NB4 (cell line): ENCODE data around the gene ELAVL1.
"Not testable (repeated sequence)": the region's sequence is repeated elsewhere in the genome, so short reads cannot be mapped to it uniquely, and the experiment has no call there.

Experiments
- DNase-seq: peaks from one replicate; pipeline ENCODE4 v3.0.0; 2010; ENCODE audit warnings: low read depth
- H3K4me3 ChIP-seq: one replicate; pipeline ENCODE4 v1.5.1; 2011; ENCODE audit warnings: mild to moderate bottlenecking, low read depth, low read length, moderate library complexity
- MYC ChIP-seq: IDR thresholded peaks from 2 replicates; pipeline ENCODE4 v1.6.1; 2011; ENCODE audit warnings: low read depth, low read length
- POLR2A ChIP-seq: IDR thresholded peaks from 2 replicates; pipeline ENCODE4 v1.6.1; 2011; ENCODE audit warnings: mild to moderate bottlenecking; ENCODE audit not compliant: insufficient read length; ENCODE audit errors: extremely low read depth
- TF ChIP-seq, protein P1 (sequence below): IDR thresholded peaks from one replicate; pipeline ENCODE4 v1.5.1; 2012; ENCODE audit warnings: low read depth, low read length
- TF ChIP-seq, protein P2 (sequence below): IDR thresholded peaks from 2 replicates; pipeline ENCODE4 v1.6.1; 2011; ENCODE audit warnings: low read depth, low read length

Gene ELAVL1

DNA sequence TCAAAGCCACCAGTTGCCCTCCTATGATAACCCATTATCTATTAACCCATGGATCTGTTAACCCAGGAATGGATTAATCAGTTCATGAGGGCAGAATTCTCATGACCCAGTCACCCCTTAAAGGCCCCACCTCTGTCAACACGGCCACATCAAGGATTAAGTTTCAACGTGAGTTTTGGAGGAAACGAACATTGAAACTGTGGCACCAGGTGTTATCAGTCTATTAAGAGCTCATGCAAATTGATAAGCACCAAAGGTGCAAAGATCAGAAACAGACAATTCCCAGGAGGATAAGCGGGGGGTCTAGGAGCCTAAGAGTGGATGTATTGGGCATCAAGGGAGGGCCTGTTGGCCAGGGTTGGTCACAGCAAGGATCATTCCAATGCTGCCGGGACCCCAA lies 19.9 kb upstream of the ELAVL1 start:
- DNase-seq = no peak
- TF ChIP-seq, protein P1, sequence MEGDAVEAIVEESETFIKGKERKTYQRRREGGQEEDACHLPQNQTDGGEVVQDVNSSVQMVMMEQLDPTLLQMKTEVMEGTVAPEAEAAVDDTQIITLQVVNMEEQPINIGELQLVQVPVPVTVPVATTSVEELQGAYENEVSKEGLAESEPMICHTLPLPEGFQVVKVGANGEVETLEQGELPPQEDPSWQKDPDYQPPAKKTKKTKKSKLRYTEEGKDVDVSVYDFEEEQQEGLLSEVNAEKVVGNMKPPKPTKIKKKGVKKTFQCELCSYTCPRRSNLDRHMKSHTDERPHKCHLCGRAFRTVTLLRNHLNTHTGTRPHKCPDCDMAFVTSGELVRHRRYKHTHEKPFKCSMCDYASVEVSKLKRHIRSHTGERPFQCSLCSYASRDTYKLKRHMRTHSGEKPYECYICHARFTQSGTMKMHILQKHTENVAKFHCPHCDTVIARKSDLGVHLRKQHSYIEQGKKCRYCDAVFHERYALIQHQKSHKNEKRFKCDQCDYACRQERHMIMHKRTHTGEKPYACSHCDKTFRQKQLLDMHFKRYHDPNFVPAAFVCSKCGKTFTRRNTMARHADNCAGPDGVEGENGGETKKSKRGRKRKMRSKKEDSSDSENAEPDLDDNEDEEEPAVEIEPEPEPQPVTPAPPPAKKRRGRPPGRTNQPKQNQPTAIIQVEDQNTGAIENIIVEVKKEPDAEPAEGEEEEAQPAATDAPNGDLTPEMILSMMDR = no peak
- TF ChIP-seq, protein P2, sequence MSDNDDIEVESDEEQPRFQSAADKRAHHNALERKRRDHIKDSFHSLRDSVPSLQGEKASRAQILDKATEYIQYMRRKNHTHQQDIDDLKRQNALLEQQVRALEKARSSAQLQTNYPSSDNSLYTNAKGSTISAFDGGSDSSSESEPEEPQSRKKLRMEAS = no peak
- no peak for TF ChIP-seq POLR2A
- TF ChIP-seq MYC = no peak

DNA sequence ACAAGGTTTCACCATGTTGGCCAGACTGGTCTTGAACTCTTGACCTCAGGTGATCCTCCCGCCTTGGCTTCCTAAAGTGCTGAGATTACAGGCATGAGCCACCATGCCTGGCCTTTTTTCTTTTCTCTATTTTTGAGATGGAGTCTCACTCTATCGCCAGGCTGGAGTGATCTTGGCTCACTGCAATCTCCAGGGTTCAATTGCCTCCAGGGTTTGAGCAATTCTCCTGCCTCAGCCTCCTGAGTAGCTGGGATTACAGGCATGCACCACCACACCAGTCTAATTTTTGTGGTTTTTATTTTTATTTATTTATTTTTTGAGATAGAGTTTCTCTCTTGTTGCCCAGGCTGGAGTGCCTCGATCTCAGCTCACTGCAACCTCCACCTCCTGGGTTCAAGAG lies 18.8 kb upstream of the ELAVL1 start:
- not testable (repeated sequence) for DNase-seq, H3K4me3 ChIP-seq

More for the DNA sequence above, 19.9 kb upstream of the ELAVL1 start:
- H3K4me3 ChIP-seq = no peak overlapping the region

DNA sequence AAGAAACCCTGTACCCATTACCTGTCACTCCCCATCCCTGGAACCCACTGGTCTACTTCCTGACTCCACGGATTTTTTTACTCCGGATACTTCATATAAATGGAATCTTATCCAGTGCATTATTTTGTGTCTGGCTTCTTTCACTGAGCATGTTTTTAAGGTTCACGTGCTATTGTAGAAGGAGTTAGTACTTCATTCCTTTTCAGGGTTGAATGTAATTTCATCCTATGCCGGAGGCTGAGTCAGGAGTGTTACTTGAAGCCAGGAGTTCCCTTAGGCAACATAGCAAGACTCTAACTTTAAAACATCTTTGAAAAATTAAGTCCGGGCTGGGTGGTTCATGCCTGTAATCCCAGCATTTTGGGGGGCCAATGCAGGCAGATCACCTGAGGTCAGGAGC lies 17.9 kb upstream of the ELAVL1 start:
- H3K4me3 ChIP-seq = no peak overlapping the region
- TF ChIP-seq, protein P2 = no peak
- TF ChIP-seq, protein P1 = no peak
- TF ChIP-seq POLR2A = no peak
- TF ChIP-seq MYC = no peak
- DNase-seq = no peak

GRCh38 chr19:8022275-8022674 lies 16.8 kb upstream of the ELAVL1 start:
- no peak for DNase-seq
- H3K4me3 ChIP-seq = no peak overlapping the region
- TF ChIP-seq, protein P2 = no peak

- TF ChIP-seq, protein P1 = no peak
- TF ChIP-seq, protein P2 = no peak
- TF ChIP-seq MYC (no peak), POLR2A (no peak)
- DNase-seq = no peak
- no peak overlapping the region for H3K4me3 ChIP-seq
Observed at GRCh38 chr19:8021374-8021773, 15.9 kb upstream of the ELAVL1 start.

GRCh38 chr19:8020681-8021080 lies 15.2 kb upstream of the ELAVL1 start:
- H3K4me3 ChIP-seq = no peak overlapping the region
- no peak for TF ChIP-seq POLR2A
- TF ChIP-seq, protein P2 = no peak
- TF ChIP-seq, protein P1 = no peak
- TF ChIP-seq MYC = no peak
- no peak for DNase-seq

DNA sequence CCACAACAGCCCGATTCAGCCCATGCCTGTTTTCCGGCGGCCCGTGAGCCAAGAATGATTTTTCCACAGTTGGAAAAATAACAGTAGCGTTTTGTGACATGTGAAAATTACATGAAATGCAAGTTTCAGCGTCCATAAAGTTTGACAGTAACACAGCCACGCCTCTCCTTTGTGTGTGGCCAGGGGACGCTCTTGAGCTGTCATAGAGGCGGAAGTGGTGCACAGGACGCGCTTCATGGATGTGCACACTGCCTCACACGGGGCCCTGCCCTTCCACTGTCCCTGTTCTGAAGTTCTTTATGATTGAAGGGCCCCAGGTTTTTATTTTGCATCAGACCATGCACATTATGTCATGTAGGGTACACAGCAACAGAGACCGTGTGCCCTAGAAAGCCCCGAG lies 12.4 kb upstream of the ELAVL1 start:
- H3K4me3 ChIP-seq = no peak overlapping the region
- peak; percentile 71 for DNase-seq
- TF ChIP-seq MYC = peak; percentile 88
- TF ChIP-seq, protein P2 = peak; percentile 82
- TF ChIP-seq POLR2A = no peak
- TF ChIP-seq, protein P1 = peak; percentile 62
